Colonic mucosa (tissue), 4 donors: ENCODE data around the gene COL6A3. TPM values are rescaled to one million over a fixed set of nuclear protein-coding genes. Genes with fewer than 3 reads are reported as not detected.

ENCODE experiments used
- DNase-seq: peaks from one replicate; pipeline ENCODE4 v3.0.0-alpha.2; 2020
- H3K27ac ChIP-seq: fragments of 200-600 bp; one replicate; pipeline ENCODE4 v1.8.0; 2021
- H3K27me3 ChIP-seq: fragments of 200-600 bp; one replicate; pipeline ENCODE4 v1.8.0; 2021
- H3K36me3 ChIP-seq: fragments of 200-600 bp; one replicate; pipeline ENCODE4 v1.8.0; 2021
- H3K4me1 ChIP-seq: fragments of 200-600 bp; one replicate; pipeline ENCODE4 v1.8.0; 2021; ENCODE audit warnings: mild to moderate bottlenecking
- H3K4me3 ChIP-seq: fragments of 200-600 bp; one replicate; pipeline ENCODE4 v1.8.0; 2021
- H3K9ac ChIP-seq, 2 donors: one replicate each; pipeline ENCODE4 v1.7.0; 2013; ENCODE audit warnings: control low read depth in 2 of 2, low read depth in 2 of 2, low read length in 2 of 2
- H3K9me3 ChIP-seq: fragments of 200-600 bp; one replicate; pipeline ENCODE4 v1.8.0; 2021
- CTCF ChIP-seq: fragments of 200-600 bp; IDR thresholded peaks from one replicate; pipeline ENCODE4 v1.8.0; 2022; ENCODE audit warnings: antibody characterized with exemption, mild to moderate bottlenecking
- intact Hi-C: fragments of 100-400 bp; cut with DNase I; formaldehyde crosslinking; loops from one replicate; pipeline ENCODE4 v1.14.1; 2022
- total RNA-seq, 2 donors: library from RNA; stranded (reverse); fragmentation: NEBNext Ultra II Directional in 1 of 2; extraction: Animal tissue kit (Norgen Biotek cat#: 25700) in 1 of 2; gene quantifications; one replicate each; pipeline ENCODE4 v1.2.1, GENCODE V29; 2021
- donor health status: healthy.
- donor health status: DM: no; HTN: no; CAD: no.
- donor health status: DM: no; HTN: no; CAD: no.

The COL6A3 gene
- total RNA-seq, 2 donors from 2014 or later: 28.4 to 80.9 TPM

- Histone ChIP-seq H3K36me3 (no peaks in the 10 kb centered on the region), H3K9ac (no peak overlapping the region), H3K4me3 (no peak overlapping the region), H3K27me3 (no peaks in the 10 kb centered on the region), H3K27ac (no peak overlapping the region), H3K9me3 (no peaks in the 10 kb centered on the region), H3K4me1 (no peaks in the 10 kb centered on the region)
- intact Hi-C loops: no loop called here
- DNase-seq: no peak
- TF ChIP-seq CTCF: no peak
Observed at GRCh38 chr2:237371856-237372255, 42.1 kb downstream of the COL6A3 start.

- no peak for TF ChIP-seq CTCF
- no peak for DNase-seq
- no peaks in the 10 kb centered on the region for H3K4me1 ChIP-seq
- no peaks in the 10 kb centered on the region for H3K27me3 ChIP-seq
- H3K36me3 ChIP-seq: no peaks in the 10 kb centered on the region
- intact Hi-C loops: no loop called here
- H3K9me3 ChIP-seq: no peaks in the 10 kb centered on the region
- no peak overlapping the region for H3K9ac ChIP-seq
- H3K4me3 ChIP-seq: no peak overlapping the region
- H3K27ac ChIP-seq: no peak overlapping the region
Observed at GRCh38 chr2:237365671-237366070, 48.3 kb downstream of the COL6A3 start.

- no peaks in the 10 kb centered on the region for H3K4me1 ChIP-seq
- H3K36me3 ChIP-seq: no peaks in the 10 kb centered on the region
- no peak overlapping the region for H3K4me3 ChIP-seq
- H3K9me3 ChIP-seq: no peaks in the 10 kb centered on the region
- no peak overlapping the region for H3K9ac ChIP-seq
- no peak overlapping the region for H3K27ac ChIP-seq
- no peak for TF ChIP-seq CTCF
- intact Hi-C loops: no loop called here
- DNase-seq: no peak
- no peaks in the 10 kb centered on the region for H3K27me3 ChIP-seq
Observed at GRCh38 chr2:237364655-237365054, 49.3 kb downstream of the COL6A3 start.

- Histone ChIP-seq H3K9ac (no peak overlapping the region), H3K36me3 (no peaks in the 10 kb centered on the region)
- intact Hi-C loops: no loop called here
Observed at GRCh38 chr2:237361194-237362004, 52.6 kb downstream of the COL6A3 start.

More at GRCh38 chr2:237361194-237362004, 52.6 kb downstream of the COL6A3 start:
- Histone ChIP-seq H3K27ac (no peak overlapping the region), H3K9me3 (no peaks in the 10 kb centered on the region), H3K4me3 (no peak overlapping the region), H3K27me3 (no peaks in the 10 kb centered on the region), H3K4me1 (no peaks in the 10 kb centered on the region)
- no peak for TF ChIP-seq CTCF
- DNase-seq: no peak
